IMR-90 (cell line): ENCODE results near the gene TAL1. TPM values are rescaled to one million over a fixed set of nuclear protein-coding genes. Genes with fewer than 3 reads are reported as not detected.

Source experiments
- ATAC-seq: fragments of 200-7000 bp; cut with Tn5 transposase; 2 replicates; pipeline ENCODE4 v1.9.1; 2020; ENCODE audit warnings: low read depth, mild to moderate bottlenecking, moderate library complexity
- BruUV-seq: library from RNA; stranded (reverse); fragments of 400-500 nt; replicated peaks from 2 replicates; lab custom pipeline; 2021; lab: Mats Ljungman, UMichigan
- CTCF ChIA-PET: fragments of 300-600 bp; formaldehyde crosslinking; extraction: SDS; loops from one replicate; lab custom pipeline; 2021; ENCODE audit warnings: antibody characterized with exemption; lab: Yijun Ruan, JAX
- POLR2A ChIA-PET: fragments of 300-600 bp; sonication (Branson Sonifier 250); formaldehyde crosslinking; loops from one replicate; lab custom pipeline; 2022; ENCODE audit warnings: antibody characterized with exemption; ENCODE audit not compliant: unreplicated experiment; lab: Charles Lee
- DNase-seq: peaks from one replicate; pipeline ENCODE4 v3.0.0; 2013
- H2AFZ ChIP-seq: replicated peaks from 2 replicates; pipeline ENCODE3; 2013; ENCODE audit warnings: low read length, mild to moderate bottlenecking; ENCODE audit not compliant: poor library complexity
- H2AK5ac ChIP-seq: 2 replicates; pipeline ENCODE4 v1.6.1; 2013; ENCODE audit warnings: low read depth, low read length, inconsistent platforms
- H2AK9ac ChIP-seq: replicated peaks from 2 replicates; pipeline ENCODE3; 2013; ENCODE audit warnings: mild to moderate bottlenecking, low read depth, low read length, moderate library complexity; ENCODE audit not compliant: poor library complexity
- H2BK120ac ChIP-seq: 2 replicates; pipeline ENCODE4 v1.6.1; 2013; ENCODE audit warnings: low read depth, low read length, inconsistent platforms
- H2BK15ac ChIP-seq: 3 replicates; pipeline ENCODE4 v1.6.1; 2013; ENCODE audit warnings: low read depth, low read length, inconsistent platforms
- H2BK20ac ChIP-seq: 2 replicates; pipeline ENCODE4 v1.6.1; 2013; ENCODE audit warnings: low read depth, mild to moderate bottlenecking, inconsistent platforms, low read length, moderate library complexity
- H2BK5ac ChIP-seq: 2 replicates; pipeline ENCODE4 v1.6.1; 2013; ENCODE audit warnings: mild to moderate bottlenecking, low read depth, low read length, inconsistent platforms; ENCODE audit not compliant: poor library complexity, severe bottlenecking
- H3K14ac ChIP-seq: replicated peaks from 2 replicates; pipeline ENCODE4 v1.6.1; 2013; ENCODE audit warnings: low read depth, low read length, inconsistent platforms
- H3K18ac ChIP-seq: 2 replicates; pipeline ENCODE4 v1.6.1; 2013; ENCODE audit warnings: low read depth, low read length, control low read depth
- H3K23ac ChIP-seq: 2 replicates; pipeline ENCODE4 v1.6.1; 2013; ENCODE audit warnings: low read depth, low read length, inconsistent platforms
- H3K27ac ChIP-seq: 2 replicates; pipeline ENCODE4 v1.5.1; 2013; ENCODE audit warnings: mild to moderate bottlenecking, control low read depth, low read length; ENCODE audit not compliant: insufficient read depth
- H3K27me3 ChIP-seq: 2 replicates; pipeline ENCODE4 v1.6.1; 2013; ENCODE audit warnings: low read length; ENCODE audit not compliant: control insufficient read depth, insufficient read depth
- H3K36me3 ChIP-seq: 2 replicates; pipeline ENCODE4 v1.6.1; 2013; ENCODE audit warnings: low read length, mixed read lengths; ENCODE audit not compliant: control insufficient read depth, insufficient read depth
- H3K4ac ChIP-seq: 2 replicates; pipeline ENCODE4 v1.6.1; 2013; ENCODE audit warnings: low read depth, low read length, inconsistent platforms
- H3K4me1 ChIP-seq: 2 replicates; pipeline ENCODE4 v1.6.1; 2013; ENCODE audit warnings: low read length, mixed read lengths; ENCODE audit not compliant: control insufficient read depth, insufficient read depth
- H3K4me2 ChIP-seq: 2 replicates; pipeline ENCODE4 v1.6.1; 2013; ENCODE audit warnings: low read depth, mild to moderate bottlenecking, control low read depth, low read length, moderate library complexity
- H3K4me3 ChIP-seq: 2 replicates; pipeline ENCODE4 v1.5.1; 2013; ENCODE audit warnings: low read depth, mild to moderate bottlenecking, control low read depth, low read length, moderate library complexity; ENCODE audit not compliant: insufficient read depth
- H3K56ac ChIP-seq: 2 replicates; pipeline ENCODE4 v1.6.1; 2013; ENCODE audit warnings: low read length, inconsistent platforms; ENCODE audit not compliant: insufficient read depth; ENCODE audit errors: extremely low read depth
- H3K79me1 ChIP-seq, 2 experiments: 2 replicates each; pipeline ENCODE4 v1.6.1; 2013; ENCODE audit warnings: low read length in 2 of 2, inconsistent platforms in 1 of 2, low read depth in 1 of 2
- H3K9ac ChIP-seq: 2 replicates; pipeline ENCODE4 v1.6.1; 2013; ENCODE audit warnings: low read depth, low read length, control low read depth
- H3K9me1 ChIP-seq: 2 replicates; pipeline ENCODE4 v1.6.1; 2013; ENCODE audit warnings: low read length, inconsistent platforms; ENCODE audit not compliant: insufficient read depth
- H3K9me3 ChIP-seq: 2 replicates; pipeline ENCODE4 v1.6.1; 2013; ENCODE audit warnings: low read length; ENCODE audit not compliant: control insufficient read depth, insufficient read depth
- H4K20me1 ChIP-seq: 2 replicates; pipeline ENCODE4 v1.6.1; 2013; ENCODE audit warnings: low read length, inconsistent platforms; ENCODE audit not compliant: insufficient read depth
- H4K5ac ChIP-seq: 2 replicates; pipeline ENCODE4 v1.6.1; 2013; ENCODE audit warnings: mild to moderate bottlenecking, low read depth, low read length, control low read depth
- H4K8ac ChIP-seq, 2 experiments: 2 replicates each; pipeline ENCODE4 v1.6.1; 2013; ENCODE audit warnings: low read depth in 2 of 2, low read length in 2 of 2, control low read depth in 1 of 2, inconsistent platforms in 1 of 2
- H4K91ac ChIP-seq: 2 replicates; pipeline ENCODE4 v1.6.1; 2013; ENCODE audit warnings: low read depth, low read length, inconsistent platforms; ENCODE audit not compliant: insufficient read depth
- CEBPB ChIP-seq: IDR thresholded peaks from 2 replicates; pipeline ENCODE4 v1.6.1; 2012; ENCODE audit warnings: low read depth, low read length, improper control_type of control experiment
- CHD1 ChIP-seq: IDR thresholded peaks from 2 replicates; pipeline ENCODE4 v1.6.1; 2012; ENCODE audit warnings: low read depth, low read length, improper control_type of control experiment
- MAZ ChIP-seq: IDR thresholded peaks from 2 replicates; pipeline ENCODE4 v1.6.1; 2012; ENCODE audit warnings: low read depth, mild to moderate bottlenecking, low read length, improper control_type of control experiment, moderate library complexity, borderline replicate concordance
- MXI1 ChIP-seq: IDR thresholded peaks from 2 replicates; pipeline ENCODE4 v1.6.1; 2012; ENCODE audit warnings: low read depth, mild to moderate bottlenecking, low read length, moderate library complexity, borderline replicate concordance
- RAD21 ChIP-seq: IDR thresholded peaks from 2 replicates; pipeline ENCODE4 v1.6.1; 2012; ENCODE audit warnings: low read length, improper control_type of control experiment
- RCOR1 ChIP-seq: IDR thresholded peaks from 2 replicates; pipeline ENCODE4 v1.6.1; 2012; ENCODE audit warnings: mild to moderate bottlenecking, low read length, improper control_type of control experiment; ENCODE audit not compliant: insufficient replicate concordance
- RFX5 ChIP-seq: IDR thresholded peaks from 2 replicates; pipeline ENCODE4 v1.8.0; 2012; ENCODE audit warnings: low read depth, mild to moderate bottlenecking, low read length, moderate library complexity
- WGBS, 2 experiments: methylation state at CpG; one replicate each; pipeline versions ENCODE4 v1.1.5 to v1.1.7; 2013; ENCODE audit warnings: missing lambda C conversion rate in 2 of 2; ENCODE audit not compliant: insufficient read length in 1 of 2; ENCODE audit errors: extremely low coverage in 2 of 2; 5-methylcytosine and 5-hydroxymethylcytosine counted together
- dilution Hi-C: fragments of 300-500 bp; cut with HindIII; formaldehyde crosslinking; loops from one replicate; pipeline ENCODE4 v1.14.3; 2018; ENCODE audit warnings: low sequenced_read_pairs; ENCODE audit not compliant: unreplicated experiment
- in situ Hi-C: fragments of 300-500 bp; cut with MboI; formaldehyde crosslinking; loops from 3 replicates; pipeline ENCODE4 v1.14.3; 2019; ENCODE audit warnings: low sequenced_read_pairs, inconsistent platforms, mixed read lengths
- intact Hi-C: fragments of 100-400 bp; cut with micrococcal nuclease; formaldehyde crosslinking; loops from 2 replicates; pipeline ENCODE4 v1.10.0; 2022
- polyA plus RNA-seq, 3 experiments: library from polyadenylated mRNA; depleted of rRNA; stranded (reverse); fragments of >200 nt; gene quantifications; 2 replicates each; pipeline ENCODE4 v1.2.3, GENCODE V29; 2012; ENCODE audit warnings: low replicate concordance in 1 of 3
- total RNA-seq: library from RNA; depleted of rRNA; stranded (reverse); fragments of >200 nt; gene quantifications from 2 replicates; pipeline ENCODE4 v1.2.3, GENCODE V29; 2012

TAL1 gene
- total and polyA plus RNA-seq, 2 of the 4 experiments (the other 2 are of a cell fraction) = not detected

- no peak for TF ChIP-seq CHD1
These were observed 7.9 kb downstream of the TAL1 start (continued) for GRCh38 chr1:47223921-47224675.

DNA sequence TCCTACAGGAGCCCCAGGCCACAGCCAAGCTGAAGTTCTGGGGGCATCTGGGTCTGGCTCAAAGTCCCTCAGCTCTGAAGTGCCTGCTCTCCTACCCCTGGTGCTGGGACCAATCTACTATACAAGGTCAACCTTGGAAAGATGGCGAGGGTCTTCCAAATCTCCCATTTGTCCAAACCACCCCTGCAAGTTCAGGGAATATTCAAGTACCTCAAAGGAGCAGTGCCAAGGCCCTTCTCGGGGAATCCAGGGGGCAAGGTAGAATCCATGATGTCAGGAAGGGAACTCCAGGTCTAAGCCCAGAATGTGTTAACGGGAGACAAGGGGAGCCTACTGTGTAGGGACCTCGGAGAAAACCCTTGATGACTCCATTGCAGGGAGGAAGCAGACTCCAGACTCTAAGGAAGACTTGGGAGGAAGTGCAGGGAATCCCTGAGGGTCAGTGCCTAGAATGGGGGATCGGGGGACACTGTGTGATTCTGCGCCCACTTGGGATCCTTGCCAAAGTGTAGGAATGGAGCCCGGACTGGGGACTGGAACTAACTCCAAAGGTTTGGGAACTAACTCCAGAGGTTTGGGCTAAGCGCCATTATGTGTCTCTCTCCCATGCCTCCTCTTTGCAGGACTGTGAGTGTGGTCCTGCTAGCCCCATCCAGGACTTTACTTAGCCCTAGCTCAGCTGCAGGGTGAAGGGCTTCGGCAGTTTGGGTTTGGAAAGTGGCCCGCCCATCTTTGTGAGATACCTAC, 8.7 kb downstream of the TAL1 start:
- Histone ChIP-seq H2AK5ac (no peak overlapping the region), H3K4me3 (no peak overlapping the region), H2AFZ (no peak overlapping the region), H4K8ac (no peak overlapping the region), H2BK120ac (no peak overlapping the region), H3K79me1 (no peaks in the 10 kb centered on the region), H3K23ac (no peak overlapping the region), H2BK5ac (no peak overlapping the region), H3K9ac (no peak overlapping the region), H4K5ac (no peak overlapping the region), H2BK20ac (no peak overlapping the region), H2AK9ac (no peak overlapping the region), H3K18ac (no peak overlapping the region), H3K9me1 (no peaks in the 10 kb centered on the region), H3K27me3 (peaks cover 82% of the 10 kb centered on the region), H3K36me3 (no peaks in the 10 kb centered on the region), H3K4me1 (peaks cover 3% of the 10 kb centered on the region), H3K27ac (no peak overlapping the region), H3K56ac (no peak overlapping the region), H4K91ac (no peak overlapping the region), H2BK15ac (no peak overlapping the region), H3K4me2 (no peak overlapping the region), H3K4ac (no peak overlapping the region), H3K14ac (no peak overlapping the region), H3K9me3 (peaks cover 9% of the 10 kb centered on the region; the same call in 1 of the 2 replicates), H4K20me1 (no peaks in the 10 kb centered on the region)
- in situ Hi-C loops (no loop called here), intact Hi-C loops (no loop called here), dilution Hi-C loops (no loop called here)
- BruUV-seq = no TSS peak
- CTCF ChIA-PET = no interaction called here
- no peak for DNase-seq
- POLR2A ChIA-PET = no interaction called here
- 19% methylated on average over 5 of the region's 10 CpGs; no CpG with 5 or more reads in 1 of the 2 experiments for WGBS, 2 experiments
- TF ChIP-seq RAD21 (no peak), RCOR1 (no peak), MXI1 (no peak), MAZ (no peak), RFX5 (no peak), CHD1 (no peak), CEBPB (no peak)
- no peak for ATAC-seq
